AG08396 (cell line): ENCODE data around the gene FIG4.
"Not testable (repeated sequence)": the region's sequence is repeated elsewhere in the genome, so short reads cannot be mapped to it uniquely, and the experiment has no call there.

Experiments
- DNase-seq: peaks from one replicate; pipeline ENCODE4 v3.0.0; 2012; ENCODE audit warnings: low spot score, mixed read lengths

FIG4 gene

DNA sequence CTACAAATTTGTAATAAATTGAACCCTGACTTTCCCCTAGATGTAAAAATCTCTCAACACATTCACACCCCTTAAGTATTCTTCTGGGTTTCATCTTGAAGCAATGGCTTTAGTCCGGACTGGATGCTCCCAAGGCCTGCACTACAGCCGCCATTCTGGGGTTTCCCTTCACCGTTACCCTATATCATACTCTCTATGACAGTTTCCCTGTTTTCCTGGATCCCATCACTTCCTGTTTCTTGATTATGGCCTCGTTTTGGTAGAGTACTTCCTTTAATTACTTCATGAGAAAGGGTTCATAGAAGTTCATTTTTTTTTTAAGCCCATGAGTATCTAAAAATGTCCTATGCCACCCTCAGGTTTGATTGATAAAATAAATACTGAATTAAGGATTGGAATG is 11.7 kb downstream of the FIG4 start:
- no peak for DNase-seq

DNA sequence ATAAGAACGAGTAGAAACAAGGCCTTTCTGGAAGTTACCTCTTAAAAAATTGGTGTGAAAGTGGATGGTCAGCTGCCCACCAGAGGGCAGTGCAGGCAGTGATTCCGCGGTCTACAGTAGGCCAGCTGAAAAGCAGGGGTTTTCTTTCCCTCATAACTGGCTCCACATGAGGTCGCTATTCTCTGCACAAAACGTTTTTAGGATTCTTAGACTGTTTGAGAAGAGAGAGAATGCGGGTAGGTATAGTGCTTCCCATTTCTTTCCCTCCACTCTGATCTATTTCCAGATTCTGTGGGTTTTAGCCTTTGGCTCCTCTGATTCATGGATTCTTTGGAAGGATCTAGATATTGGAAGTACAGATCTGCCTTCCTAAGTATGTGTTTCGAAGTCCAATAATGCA is 14.2 kb downstream of the FIG4 start:
- peak; percentile 74 for DNase-seq

DNA sequence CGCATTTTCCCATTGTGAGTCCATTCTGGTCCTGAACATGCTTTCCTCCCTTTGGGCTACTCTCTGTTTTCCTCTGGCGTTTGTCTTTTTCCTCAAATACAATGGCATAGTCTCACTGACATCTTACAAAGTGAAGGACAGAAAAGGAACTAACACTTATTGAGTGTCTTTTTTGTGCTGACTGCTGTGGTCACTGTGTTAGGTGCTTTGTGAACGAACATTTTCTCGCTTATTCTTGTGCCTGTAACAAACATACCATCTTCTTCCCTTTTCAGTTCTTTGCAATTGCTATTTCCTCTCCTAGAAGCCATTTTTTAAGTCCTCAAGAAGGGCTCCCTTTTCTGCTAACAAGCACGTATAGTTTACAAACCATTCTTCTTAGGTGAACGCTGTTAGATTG is 15.4 kb downstream of the FIG4 start:
- no peak for DNase-seq

- DNase-seq = not testable (repeated sequence)
Measured at GRCh38 chr6:109708099-109708498, 17.0 kb downstream of the FIG4 start.

GRCh38 chr6:109713097-109713496 is 22.0 kb downstream of the FIG4 start:
- DNase-seq = no peak

DNA sequence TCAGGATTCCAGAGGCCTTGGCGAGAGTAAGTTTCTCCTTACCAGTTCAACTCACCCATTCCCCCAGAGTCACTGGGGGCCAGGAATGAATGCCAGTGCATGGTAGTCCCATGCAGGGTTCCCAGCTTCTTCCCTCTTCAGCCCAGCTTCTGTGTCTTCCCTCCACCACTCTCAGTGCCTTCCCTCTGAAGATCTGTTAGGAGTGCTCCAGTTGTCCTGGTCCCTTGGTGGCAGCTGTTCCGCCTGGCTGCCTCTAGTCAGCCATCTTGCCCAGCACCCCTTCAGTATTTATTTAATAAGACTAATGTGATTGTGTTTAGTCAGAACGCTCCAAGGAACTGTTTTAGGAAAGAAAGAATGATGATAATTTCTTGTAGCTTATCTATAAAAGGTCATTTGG is 23.1 kb downstream of the FIG4 start:
- DNase-seq = no peak

- no peak for DNase-seq
Measured at GRCh38 chr6:109714611-109715010, 23.5 kb downstream of the FIG4 start.

GRCh38 chr6:109715616-109716015 is 24.5 kb downstream of the FIG4 start:
- DNase-seq = no peak

DNA sequence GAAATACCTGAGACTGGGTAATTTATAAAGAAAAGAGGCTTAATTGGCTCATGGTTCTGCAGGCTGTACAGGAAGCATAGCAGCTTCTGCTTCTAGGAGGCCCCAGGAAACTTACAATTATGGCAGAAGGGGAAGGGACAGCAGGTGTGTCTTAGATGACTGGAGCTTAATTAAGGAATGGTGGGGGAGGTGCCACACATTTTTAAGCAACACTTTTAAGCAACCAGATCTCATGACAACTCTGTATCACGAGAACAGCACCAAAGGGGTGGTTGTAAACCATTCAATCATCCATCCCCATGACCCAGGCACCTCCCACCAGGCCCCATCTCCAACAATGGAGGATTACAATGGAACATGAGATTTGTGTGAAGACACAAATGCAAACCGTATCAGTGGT is 26.9 kb downstream of the FIG4 start:
- DNase-seq = no peak

DNA sequence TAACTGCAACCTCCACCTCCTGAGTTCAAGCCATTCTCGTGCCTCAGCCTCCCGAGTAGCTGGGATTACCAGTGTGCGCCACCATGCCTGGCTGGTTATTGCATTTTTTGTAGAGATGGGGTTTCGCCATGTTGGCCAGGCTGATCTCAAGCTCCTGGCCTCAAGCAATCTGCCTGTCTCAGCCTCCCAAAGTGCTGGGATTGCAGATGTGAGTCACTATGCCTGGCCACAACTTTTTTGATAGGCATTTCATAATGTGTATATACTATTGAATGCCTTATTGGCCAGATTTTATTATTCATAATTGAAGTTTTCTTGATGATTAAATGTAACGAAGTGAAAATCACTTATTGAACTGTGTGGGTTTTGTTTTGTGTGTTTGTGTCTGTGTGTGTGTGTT is 27.9 kb downstream of the FIG4 start:
- DNase-seq = no peak

- no peak for DNase-seq
Measured at GRCh38 chr6:109720311-109720710, 29.2 kb downstream of the FIG4 start.

- DNase-seq = no peak
Measured at GRCh38 chr6:109722011-109722410, 30.9 kb downstream of the FIG4 start.

DNA sequence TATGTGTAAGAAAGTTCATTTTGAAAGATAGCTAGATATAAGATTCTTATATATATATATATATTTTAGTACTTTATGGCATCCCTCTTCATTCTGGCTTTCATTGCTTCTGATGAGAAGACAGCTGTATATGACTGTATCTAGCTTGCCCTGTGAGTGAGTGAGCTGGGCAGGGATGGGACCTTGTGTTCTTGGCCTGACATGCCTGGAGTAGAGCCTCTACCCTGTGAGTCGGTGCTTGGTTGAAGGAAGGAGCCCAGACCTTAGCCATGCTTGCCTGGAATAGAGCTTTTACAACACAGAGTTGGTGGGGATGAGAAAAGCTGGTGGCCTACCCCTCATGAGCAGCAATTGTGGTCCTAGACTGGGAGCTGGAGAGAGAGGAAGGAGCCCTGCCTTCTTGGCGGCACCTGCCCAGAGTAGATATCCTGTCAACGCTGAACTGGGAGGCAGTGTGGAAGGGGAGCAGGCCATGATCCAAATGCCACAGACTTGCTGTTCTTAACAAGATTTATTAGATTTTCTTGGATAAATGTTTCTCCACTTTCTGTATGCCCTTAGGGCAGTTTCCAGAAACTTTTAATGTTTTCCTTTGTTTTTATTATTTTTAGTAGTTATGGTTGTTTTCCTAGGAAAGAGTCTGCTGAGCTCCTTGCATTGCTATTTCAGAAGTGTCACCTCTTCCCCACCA is 31.6 kb downstream of the FIG4 start:
- DNase-seq = no peak

DNA sequence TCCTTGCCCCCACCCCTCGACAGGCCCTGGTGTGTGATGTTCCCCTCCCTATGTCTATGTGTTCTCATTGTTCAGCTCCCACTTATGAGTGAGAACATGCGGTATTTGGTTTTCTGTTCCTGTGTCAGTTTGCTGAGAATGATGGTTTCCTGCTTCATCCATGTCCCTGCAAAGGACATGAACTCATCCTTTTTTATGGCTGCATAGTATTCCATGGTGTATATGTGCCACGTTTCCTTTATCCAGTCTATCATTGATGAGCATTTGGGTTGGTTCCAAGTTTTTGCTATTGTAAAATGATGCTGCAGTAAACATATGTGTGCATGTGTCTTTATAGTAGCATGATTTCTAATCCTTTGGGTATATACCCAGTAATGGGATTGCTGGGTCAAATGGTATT is 34.2 kb downstream of the FIG4 start:
- not testable (repeated sequence) for DNase-seq

DNA sequence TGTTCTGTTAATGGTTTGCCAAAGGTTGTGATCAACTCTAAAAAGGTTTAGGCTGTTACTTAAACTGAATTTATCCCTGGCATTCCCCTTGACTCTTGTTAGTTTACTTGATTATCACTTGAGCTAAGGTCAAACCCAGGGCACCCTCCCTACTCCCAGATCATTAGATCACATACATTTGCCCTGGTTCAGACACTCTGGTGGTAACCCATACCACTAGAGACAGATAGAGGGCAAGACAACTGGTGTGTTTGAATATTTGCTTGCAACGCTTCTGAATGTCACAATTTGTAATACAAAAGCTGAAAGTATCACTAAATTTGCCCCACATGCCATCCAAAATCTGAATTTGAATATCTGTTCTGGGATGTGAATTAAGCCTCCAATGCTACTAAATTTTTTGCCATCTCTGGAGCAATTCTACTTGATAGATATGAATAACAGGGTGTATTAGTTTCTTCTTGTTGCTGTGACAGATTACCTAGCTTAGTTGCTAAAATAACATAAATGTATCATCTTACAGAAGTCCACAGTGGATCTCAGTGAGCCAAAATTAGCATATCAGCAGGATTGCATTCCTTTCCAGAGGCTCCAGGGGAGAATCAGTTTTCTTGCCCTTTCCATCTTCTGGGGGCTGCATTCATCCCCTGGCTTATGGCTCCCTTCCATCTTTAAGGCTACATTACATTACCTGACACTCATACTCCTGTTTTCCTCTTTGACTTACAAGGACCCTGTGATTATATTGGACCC is 45.4 kb downstream of the FIG4 start:
- DNase-seq = no peak

GRCh38 chr6:109738255-109738654 is 47.2 kb downstream of the FIG4 start:
- DNase-seq = no peak

- DNase-seq = no peak
Measured at GRCh38 chr6:109738667-109739066, 47.6 kb downstream of the FIG4 start.

- no peak for DNase-seq
Measured at GRCh38 chr6:109739686-109740085, 48.6 kb downstream of the FIG4 start.

DNA sequence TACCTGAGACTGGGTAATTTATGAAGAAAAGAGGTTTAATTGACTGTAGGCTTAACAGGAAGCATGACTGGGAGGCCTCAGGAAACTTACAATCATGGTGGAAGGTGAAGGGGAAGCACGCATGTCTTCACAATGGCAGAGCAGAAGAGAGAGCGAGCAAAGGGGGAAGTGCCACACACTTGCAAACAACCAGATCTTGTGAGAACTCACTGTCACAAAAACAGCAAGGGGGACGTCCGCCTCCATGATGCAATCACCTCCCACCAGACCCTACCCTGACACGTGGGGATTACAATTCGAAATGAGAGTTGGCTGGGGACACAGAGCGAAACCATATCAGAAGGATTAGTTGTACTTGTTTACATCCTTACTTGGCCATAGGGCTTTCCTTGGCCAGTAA is 49.7 kb downstream of the FIG4 start:
- DNase-seq = no peak

DNA sequence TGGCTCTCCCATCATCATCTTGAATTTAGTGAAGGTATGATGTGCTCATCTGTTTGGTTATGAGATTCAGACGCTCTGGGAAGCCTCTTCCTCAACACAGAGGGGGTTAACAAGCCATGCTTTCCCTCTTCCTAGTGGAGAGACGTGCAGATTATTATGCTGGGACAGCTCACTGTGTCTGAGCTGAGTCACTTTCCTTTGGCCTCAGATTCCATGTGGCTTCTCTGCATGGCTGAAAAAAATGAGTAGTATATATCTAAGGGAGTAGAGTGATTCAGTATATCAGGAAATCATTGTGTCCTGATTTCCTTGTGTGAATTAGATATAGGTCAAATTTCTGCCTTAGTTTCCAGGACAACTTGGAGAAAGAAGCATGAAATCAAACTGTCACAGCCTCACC is 52.6 kb downstream of the FIG4 start:
- DNase-seq = peak; percentile 45

DNA sequence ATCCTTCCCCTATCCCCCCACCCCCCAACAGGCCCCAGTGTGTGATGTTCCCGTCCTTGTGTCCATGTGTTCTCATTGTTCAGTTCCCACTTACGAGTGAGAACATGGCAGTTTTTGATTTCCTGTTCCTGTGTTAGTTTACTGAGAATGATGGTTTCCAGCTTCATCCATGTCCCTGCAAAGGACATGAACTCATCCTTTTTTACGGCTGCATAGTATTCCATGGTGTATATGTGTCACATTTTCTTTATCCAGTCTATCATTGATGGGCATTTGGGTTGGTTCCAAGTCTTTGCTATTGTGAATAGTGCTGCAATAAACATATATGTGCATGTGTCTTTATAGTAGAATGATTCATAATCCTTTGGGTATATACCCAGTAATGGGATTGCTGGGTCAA is 53.7 kb downstream of the FIG4 start:
- not testable (repeated sequence) for DNase-seq

DNA sequence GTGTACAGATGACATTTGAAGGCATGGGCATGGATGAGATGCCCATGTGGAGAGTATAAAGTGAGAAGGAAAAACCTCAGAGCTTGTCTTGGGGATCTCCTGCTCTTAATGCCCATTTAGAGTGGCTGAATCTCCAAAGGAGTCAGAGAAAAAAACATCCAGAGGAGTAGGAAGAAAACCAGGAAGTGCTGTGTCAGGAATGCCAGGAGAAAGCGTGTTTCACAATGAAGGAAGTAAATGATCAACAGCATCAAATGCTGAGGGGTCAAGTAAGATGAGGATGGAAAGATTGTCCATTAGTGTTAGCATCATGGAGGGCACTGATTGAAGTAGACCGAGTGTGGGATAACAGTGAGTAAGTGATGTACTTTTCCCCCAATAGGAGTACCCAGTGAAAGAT is 56.1 kb downstream of the FIG4 start:
- no peak for DNase-seq

- no peak for DNase-seq
Measured at GRCh38 chr6:109759098-109759955, 68.2 kb downstream of the FIG4 start.
